Activated naive CD8-positive, alpha-beta T cell (primary cell): Measurements from ENCODE around the gene NAA35.
"Not testable (repeated sequence)": the region's sequence is repeated elsewhere in the genome, so short reads cannot be mapped to it uniquely, and the experiment has no call there.

Source experiments
- H3K27ac Mint-ChIP-seq: one replicate; pipeline ENCODE4 v1.8.0; 2021; ENCODE audit warnings: mixed read lengths
- H3K27me3 Mint-ChIP-seq: one replicate; pipeline ENCODE4 v1.8.0; 2021; ENCODE audit warnings: mixed read lengths
- H3K36me3 Mint-ChIP-seq: one replicate; pipeline ENCODE4 v1.8.0; 2021; ENCODE audit warnings: mixed read lengths
- H3K4me1 Mint-ChIP-seq: one replicate; pipeline ENCODE4 v1.8.0; 2021; ENCODE audit warnings: low read depth, mixed read lengths
- H3K4me3 Mint-ChIP-seq: one replicate; pipeline ENCODE4 v1.8.0; 2021; ENCODE audit warnings: mild to moderate bottlenecking, mixed read lengths
- H3K9me3 Mint-ChIP-seq: one replicate; pipeline ENCODE4 v1.8.0; 2021; ENCODE audit warnings: low read depth, mixed read lengths

NAA35 gene

DNA sequence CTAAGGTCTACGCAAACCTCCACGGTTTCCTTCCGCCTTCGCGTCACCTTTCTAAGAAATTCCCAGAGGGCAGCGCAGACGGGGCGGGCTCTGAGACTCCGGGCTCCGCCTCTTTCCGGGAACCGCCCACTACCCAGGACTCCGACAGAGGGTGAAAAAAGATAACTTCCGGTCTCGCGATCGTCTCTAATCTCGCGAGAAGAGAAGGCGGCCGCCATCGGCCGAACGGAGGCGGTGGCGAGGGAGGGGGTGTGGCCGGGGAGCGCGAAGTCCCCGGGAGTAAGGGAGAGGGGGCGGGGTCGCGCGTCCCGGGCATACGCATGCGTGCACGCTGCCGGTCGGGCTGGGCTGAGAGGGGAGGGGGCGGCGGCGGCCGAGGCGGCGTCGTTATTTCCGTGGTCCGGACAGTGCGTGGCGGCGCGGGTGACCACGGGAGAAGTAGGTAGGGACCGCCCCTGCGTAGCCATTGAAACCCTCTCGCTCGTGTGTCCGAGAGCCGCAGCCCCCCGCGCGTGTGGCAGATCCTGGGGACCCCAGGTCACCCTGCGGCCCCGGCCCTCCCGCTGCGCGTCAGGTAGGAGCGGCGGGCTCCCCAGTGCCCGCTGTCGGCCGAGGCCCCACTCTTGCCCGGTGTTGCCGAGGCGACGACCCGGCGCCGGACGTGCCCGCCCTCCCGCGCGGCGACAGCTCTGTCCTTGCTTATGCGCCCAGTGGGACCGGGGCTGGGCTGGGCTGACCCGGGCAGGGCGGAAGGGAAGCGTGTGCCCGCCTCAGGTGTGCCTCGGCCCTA lies at the start of gene NAA35:
NAA35 (plus strand) TSS at position 315 of the 790 bp plus-strand sequence. CDS start 1,014 bp downstream, outside the sequence.
- Mint-ChIP-seq H3K4me3 (peak within 1 kb of the TSS; percentile 91), H3K27ac (peak within 1 kb of the TSS; percentile 97)

DNA sequence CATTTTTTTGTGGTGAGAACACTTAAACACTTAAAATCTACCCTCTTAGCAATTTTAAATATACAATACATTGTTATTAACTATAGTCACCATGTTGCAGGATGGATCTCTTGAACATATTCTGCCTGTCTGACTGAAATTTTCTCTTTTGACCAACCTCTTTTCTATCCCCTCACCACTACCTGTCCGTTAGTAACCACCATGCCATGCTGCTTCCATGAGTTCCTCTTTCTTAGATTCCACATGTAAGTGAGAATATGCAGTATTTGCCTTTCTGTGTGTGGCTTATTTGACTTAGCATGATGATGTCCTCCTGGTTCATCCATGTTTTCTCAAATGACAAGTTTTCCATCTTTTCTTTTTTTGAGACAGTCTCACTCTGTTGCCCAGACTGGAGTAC lies 48.5 kb upstream of the NAA35 start:
- Mint-ChIP-seq H3K9me3 (peaks cover 6% of the 10 kb centered on the region), H3K36me3 (peaks cover 20% of the 10 kb centered on the region), H3K27ac (no peak overlapping the region), H3K4me1 (no peaks in the 10 kb centered on the region), H3K4me3 (no peak overlapping the region), H3K27me3 (no peaks in the 10 kb centered on the region)

More for the DNA sequence above, at the start of gene NAA35:
- no peaks in the 10 kb centered on the region for H3K27me3 Mint-ChIP-seq
- H3K4me1 Mint-ChIP-seq = peaks cover 15% of the 10 kb centered on the region
- H3K9me3 Mint-ChIP-seq = no peaks in the 10 kb centered on the region
- no peaks in the 10 kb centered on the region for H3K36me3 Mint-ChIP-seq

DNA sequence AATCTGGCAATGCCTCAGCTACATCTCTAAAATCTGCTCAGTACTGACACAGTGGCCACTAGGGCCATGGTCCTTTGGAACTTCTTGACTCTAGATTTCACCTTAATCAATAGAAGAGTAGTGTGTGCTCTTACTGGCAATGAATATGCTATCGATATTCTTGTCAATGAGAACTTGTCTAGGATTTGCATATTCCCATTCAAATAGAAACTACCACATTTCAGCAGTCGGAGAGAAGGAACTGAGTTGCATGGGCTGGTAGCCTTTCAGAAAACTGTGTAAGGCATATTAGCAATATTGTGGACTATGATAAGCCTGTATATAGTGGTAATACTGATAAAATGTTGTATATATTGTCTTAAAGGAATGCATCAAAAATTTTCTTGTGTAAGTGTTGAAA lies 45.3 kb upstream of the NAA35 start:
- Mint-ChIP-seq H3K9me3 (peaks cover 6% of the 10 kb centered on the region), H3K36me3 (peaks cover 17% of the 10 kb centered on the region), H3K4me1 (peaks cover 3% of the 10 kb centered on the region), H3K27me3 (no peaks in the 10 kb centered on the region), H3K4me3 (no peak overlapping the region), H3K27ac (no peak overlapping the region)

DNA sequence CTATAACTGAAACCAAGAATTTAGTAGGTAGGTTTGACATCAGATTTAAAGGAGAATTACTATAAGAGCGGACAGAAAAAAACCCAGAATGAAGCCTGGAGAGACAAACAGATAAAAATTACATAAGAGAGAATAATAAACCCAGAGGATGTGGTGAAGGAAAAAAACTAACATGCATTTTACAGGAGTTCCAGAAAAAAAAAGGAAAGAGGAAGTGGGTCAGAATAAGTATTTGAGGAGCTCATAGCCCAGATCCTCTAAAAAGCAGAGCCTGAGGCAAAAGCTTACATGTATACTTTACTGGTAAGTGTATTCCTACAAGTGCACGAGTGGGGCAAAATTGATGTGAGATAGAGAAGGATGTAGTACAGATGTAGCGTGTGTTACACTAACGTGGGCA lies 43.1 kb upstream of the NAA35 start:
- peaks cover 3% of the 10 kb centered on the region for H3K4me1 Mint-ChIP-seq
- no peak overlapping the region for H3K4me3 Mint-ChIP-seq
- no peak overlapping the region for H3K27ac Mint-ChIP-seq
- H3K9me3 Mint-ChIP-seq = no peaks in the 10 kb centered on the region
- no peaks in the 10 kb centered on the region for H3K27me3 Mint-ChIP-seq
- peaks cover 8% of the 10 kb centered on the region for H3K36me3 Mint-ChIP-seq

DNA sequence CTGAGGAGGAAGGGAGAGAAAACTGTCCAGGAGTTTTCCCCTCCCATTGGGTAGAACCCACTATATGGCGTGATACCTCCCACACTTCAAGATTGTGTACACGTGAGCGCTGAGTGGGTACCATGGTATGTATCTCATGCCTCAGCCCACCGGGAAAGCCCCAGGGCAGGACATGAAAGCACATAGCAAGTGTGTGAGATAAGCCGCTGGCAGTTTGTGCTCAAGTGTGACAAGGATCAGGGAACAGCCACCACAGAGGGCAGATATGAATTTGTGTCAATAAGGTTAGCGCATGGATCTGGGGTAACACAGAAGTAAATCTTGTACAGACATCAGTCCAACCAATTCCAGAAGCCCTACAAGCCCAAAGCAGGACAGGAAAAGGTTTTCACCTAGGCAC lies 42.6 kb upstream of the NAA35 start:
- Mint-ChIP-seq H3K9me3 (no peaks in the 10 kb centered on the region), H3K27ac (no peak overlapping the region), H3K4me1 (peaks cover 3% of the 10 kb centered on the region), H3K4me3 (no peak overlapping the region), H3K36me3 (peaks cover 8% of the 10 kb centered on the region), H3K27me3 (no peaks in the 10 kb centered on the region)

DNA sequence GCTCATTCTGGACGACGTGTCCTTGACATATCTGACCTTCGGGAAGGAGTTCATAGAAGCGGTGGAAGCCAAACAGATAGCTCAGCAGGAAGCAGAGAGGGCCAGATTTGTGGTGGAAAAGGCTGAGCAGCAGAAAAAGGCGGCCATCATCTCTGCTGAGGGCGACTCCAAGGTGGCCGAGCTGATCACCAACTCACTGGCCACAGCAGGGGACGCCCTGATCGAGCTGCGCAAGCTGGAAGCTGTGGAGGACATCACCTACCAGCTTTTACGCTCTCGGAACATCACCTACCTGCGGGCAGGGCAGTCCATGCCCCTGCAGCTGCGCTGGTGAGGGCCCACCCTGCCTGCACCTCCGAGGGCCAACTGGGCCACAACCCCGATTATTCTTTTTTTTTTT lies 41.6 kb upstream of the NAA35 start:
- Mint-ChIP-seq H3K27ac (no peak overlapping the region), H3K9me3 (no peaks in the 10 kb centered on the region), H3K27me3 (no peaks in the 10 kb centered on the region), H3K4me3 (no peak overlapping the region), H3K36me3 (peaks cover 5% of the 10 kb centered on the region), H3K4me1 (peaks cover 3% of the 10 kb centered on the region)

DNA sequence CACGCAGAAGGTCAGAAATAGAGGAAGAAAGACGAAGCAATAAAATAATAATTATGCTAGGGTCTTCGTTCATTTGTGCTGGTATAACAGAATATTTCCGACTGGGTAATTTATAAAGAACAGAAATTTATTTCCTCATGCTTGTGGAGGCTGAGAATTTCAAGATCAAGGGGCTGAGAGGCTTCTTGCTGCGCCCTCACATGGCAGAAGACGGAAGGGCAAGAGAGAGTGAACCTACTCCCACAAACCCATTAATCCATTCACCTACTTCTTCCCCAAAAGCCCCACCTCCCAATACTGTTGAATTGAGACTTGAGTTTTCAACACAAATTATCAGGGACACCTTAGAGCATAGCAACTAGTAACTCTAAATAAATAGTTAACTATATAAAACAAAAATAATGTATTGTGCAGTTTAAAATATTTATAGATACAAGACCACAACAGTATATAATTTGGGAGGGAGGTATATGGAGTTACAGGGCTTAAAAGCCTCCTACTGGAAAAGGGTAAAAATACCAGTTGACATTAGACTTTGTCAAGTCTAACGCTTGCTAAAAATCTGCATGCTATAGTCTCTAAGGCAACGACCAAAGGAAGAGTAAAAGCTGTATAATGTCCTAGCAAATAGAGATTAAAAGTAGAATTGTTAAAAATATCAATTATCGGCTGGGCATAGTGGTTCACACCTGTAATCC lies 40.3 kb upstream of the NAA35 start:
- no peaks in the 10 kb centered on the region for H3K9me3 Mint-ChIP-seq
- peaks cover 2% of the 10 kb centered on the region for H3K36me3 Mint-ChIP-seq
- no peak overlapping the region for H3K27ac Mint-ChIP-seq
- H3K27me3 Mint-ChIP-seq = no peaks in the 10 kb centered on the region
- H3K4me3 Mint-ChIP-seq = no peak overlapping the region
- peaks cover 3% of the 10 kb centered on the region for H3K4me1 Mint-ChIP-seq

DNA sequence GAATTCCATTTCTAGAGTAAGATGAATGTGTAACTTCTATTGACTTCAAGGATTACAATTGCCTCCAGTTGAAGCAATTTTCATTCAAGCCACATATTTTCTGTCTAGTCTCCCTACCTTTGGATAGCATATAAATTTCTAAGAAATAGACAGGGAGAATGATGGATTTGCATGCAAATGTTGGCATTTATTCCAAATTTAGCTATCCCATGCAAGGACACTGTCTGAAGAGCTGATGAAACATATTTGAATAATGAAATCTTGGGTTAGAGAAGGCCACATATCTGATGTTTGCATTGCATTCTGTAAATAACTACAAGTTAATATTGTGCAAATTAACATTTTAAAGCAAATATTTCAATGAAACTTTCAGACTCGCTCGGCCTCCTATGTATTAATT lies 36.0 kb upstream of the NAA35 start:
- Mint-ChIP-seq H3K9me3 (no peaks in the 10 kb centered on the region), H3K4me1 (no peaks in the 10 kb centered on the region), H3K27me3 (peaks cover 1% of the 10 kb centered on the region), H3K4me3 (no peak overlapping the region), H3K27ac (no peak overlapping the region), H3K36me3 (no peaks in the 10 kb centered on the region)

DNA sequence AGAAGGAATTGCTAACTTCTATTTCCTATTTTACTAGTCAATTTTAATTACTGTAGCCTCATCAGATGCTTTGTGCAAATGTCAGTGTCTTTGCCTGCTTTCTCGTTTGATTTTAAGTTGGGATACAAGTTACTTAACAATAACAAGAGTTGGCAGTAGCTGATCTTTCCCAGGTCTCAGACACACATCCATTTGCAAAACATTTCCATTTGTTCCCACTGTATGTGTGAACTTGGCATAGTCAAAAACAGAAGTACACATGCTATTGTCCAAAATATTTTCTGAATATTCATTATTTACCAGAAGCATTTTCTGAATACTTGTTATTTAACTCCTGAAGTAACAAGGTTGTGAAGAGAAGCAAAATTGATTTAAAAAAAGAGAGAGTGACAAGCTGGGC lies 35.0 kb upstream of the NAA35 start:
- Mint-ChIP-seq H3K27me3 (peaks cover 1% of the 10 kb centered on the region), H3K36me3 (no peaks in the 10 kb centered on the region), H3K4me1 (no peaks in the 10 kb centered on the region), H3K27ac (no peak overlapping the region), H3K9me3 (no peaks in the 10 kb centered on the region), H3K4me3 (no peak overlapping the region)

DNA sequence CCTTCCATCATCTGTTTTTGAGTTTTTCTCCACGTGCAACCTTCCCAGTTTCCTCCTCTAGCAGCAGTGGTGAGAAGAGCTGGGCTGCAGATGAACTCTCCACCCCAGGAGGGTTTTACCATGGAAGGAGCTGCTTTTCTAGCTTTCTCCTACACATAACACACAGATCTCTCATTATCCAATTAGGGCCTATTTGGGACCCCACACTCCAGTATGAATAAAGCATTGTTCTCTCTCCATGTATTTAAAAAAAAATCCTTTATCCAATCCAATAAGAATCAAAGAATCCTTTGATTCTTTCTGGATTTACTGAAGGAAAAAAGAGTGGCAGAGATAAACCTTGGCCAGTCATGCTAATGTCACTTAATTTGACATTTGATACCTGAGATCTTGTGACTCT lies 31.6 kb upstream of the NAA35 start:
- no peaks in the 10 kb centered on the region for H3K9me3 Mint-ChIP-seq
- H3K4me1 Mint-ChIP-seq = peaks cover 7% of the 10 kb centered on the region
- H3K4me3 Mint-ChIP-seq = no peak overlapping the region
- H3K27ac Mint-ChIP-seq = no peak overlapping the region
- H3K27me3 Mint-ChIP-seq = peaks cover 1% of the 10 kb centered on the region
- H3K36me3 Mint-ChIP-seq = peaks cover under 1% of the 10 kb centered on the region

DNA sequence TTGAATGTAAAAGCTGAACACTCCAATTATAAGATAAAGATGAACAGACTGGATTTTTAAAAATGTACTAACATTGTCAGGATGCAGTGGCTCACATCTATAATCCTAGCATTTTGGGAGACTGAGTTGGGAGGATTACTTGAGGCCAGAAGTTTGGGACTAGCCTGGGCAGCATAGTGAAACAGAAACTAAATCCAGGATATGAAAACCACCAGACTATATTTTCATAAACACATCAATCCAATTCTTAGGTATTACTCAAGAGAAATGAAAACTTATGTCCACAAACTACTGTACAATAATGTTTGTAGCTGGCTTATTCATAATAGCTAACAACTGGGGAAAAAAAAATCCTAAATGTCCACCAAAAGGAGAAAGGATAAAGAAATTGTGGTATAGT lies 26.8 kb upstream of the NAA35 start:
- peaks cover 5% of the 10 kb centered on the region for H3K36me3 Mint-ChIP-seq
- peaks cover 12% of the 10 kb centered on the region for H3K4me1 Mint-ChIP-seq
- H3K27ac Mint-ChIP-seq = no peak overlapping the region
- peaks cover 1% of the 10 kb centered on the region for H3K27me3 Mint-ChIP-seq
- H3K4me3 Mint-ChIP-seq = peak overlapping the region; percentile 20
- no peaks in the 10 kb centered on the region for H3K9me3 Mint-ChIP-seq

DNA sequence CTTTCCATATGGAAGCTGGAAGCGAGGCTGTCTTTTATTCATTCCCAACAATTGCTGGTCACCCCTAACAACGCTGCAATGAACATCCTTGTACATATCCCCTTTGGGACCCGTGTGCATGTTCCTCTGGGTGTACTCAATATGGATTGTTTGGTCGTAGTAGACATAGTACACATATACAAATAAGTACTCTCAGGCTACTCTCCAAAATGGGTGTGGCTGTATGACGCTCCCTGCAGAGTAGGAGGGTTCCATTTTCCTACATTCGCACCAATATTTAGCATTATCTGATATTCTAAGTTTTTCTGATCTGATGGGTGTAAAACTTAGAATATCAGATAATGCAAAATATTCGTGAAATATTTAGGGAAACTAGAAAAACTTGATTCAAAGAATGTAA lies 23.2 kb upstream of the NAA35 start:
- H3K9me3 Mint-ChIP-seq = no peaks in the 10 kb centered on the region
- peaks cover 5% of the 10 kb centered on the region for H3K36me3 Mint-ChIP-seq
- no peak overlapping the region for H3K4me3 Mint-ChIP-seq
- H3K27me3 Mint-ChIP-seq = no peaks in the 10 kb centered on the region
- H3K4me1 Mint-ChIP-seq = peaks cover 12% of the 10 kb centered on the region
- no peak overlapping the region for H3K27ac Mint-ChIP-seq

DNA sequence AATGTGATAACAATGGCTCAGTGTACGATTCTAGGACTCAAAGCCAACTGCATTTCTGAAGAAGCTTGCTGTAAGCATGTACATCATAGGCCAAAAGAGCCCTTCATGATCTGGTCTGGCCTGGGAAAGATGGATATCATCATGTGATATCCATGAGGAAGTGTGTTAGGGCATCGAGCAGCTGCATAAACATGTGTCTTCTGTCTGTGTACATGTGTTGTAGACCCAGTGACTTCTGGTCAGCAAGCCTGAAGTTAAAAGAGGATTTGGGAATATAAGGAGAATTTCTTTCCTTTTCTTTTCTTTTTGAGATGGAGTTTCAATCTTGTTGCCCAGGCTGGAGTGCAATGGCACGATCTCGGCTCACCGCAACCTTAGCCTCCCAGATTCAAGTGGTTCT lies 15.5 kb upstream of the NAA35 start:
- H3K36me3 Mint-ChIP-seq = no peaks in the 10 kb centered on the region

DNA sequence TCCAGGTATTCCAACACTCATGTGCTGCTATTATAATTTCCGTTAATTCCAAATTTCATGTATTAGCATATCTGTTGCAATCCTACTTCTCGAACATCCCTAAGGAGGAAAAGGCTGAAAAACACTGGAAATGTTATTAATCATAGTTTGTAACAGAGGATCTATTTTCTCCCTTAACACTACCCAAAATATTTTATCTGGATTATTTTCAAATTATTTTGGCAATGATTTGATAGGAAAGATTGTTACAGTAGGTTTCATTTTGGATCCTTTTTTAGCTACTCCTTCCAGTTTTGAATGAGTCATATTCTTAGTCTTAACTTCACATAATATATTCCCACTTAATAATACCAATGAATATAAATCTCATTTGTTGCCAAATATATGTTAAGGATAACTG lies 13.9 kb upstream of the NAA35 start:
- H3K27me3 Mint-ChIP-seq = peaks cover 2% of the 10 kb centered on the region
- H3K9me3 Mint-ChIP-seq = no peaks in the 10 kb centered on the region
- no peaks in the 10 kb centered on the region for H3K4me1 Mint-ChIP-seq
- no peak overlapping the region for H3K27ac Mint-ChIP-seq
- no peak overlapping the region for H3K4me3 Mint-ChIP-seq
- H3K36me3 Mint-ChIP-seq = no peaks in the 10 kb centered on the region

More for the DNA sequence above, 15.5 kb upstream of the NAA35 start:
- Mint-ChIP-seq H3K27me3 (peaks cover 2% of the 10 kb centered on the region), H3K27ac (no peak overlapping the region), H3K4me3 (no peak overlapping the region), H3K9me3 (no peaks in the 10 kb centered on the region), H3K4me1 (no peaks in the 10 kb centered on the region)

DNA sequence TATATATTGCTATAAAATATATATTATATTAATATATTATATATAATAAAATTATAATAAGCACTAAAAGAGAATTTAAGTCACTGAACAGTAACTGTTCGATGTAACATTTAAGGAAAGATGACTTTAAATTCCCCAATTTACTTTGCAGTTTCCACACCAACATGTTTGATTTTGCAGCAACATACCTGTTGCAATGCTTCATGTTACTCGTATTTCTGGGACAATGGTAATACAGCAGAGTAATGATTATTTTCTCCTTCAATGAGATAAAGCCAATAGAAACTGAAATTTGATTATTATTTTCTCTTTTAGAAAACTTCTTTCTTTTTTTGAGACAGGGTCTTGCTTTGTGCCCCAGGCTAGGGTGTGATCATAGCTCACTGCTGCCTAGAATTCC lies 9.5 kb upstream of the NAA35 start:
- Mint-ChIP-seq H3K27me3 (peaks cover 2% of the 10 kb centered on the region), H3K27ac (no peak overlapping the region), H3K36me3 (no peaks in the 10 kb centered on the region), H3K9me3 (no peaks in the 10 kb centered on the region), H3K4me1 (no peaks in the 10 kb centered on the region), H3K4me3 (no peak overlapping the region)

DNA sequence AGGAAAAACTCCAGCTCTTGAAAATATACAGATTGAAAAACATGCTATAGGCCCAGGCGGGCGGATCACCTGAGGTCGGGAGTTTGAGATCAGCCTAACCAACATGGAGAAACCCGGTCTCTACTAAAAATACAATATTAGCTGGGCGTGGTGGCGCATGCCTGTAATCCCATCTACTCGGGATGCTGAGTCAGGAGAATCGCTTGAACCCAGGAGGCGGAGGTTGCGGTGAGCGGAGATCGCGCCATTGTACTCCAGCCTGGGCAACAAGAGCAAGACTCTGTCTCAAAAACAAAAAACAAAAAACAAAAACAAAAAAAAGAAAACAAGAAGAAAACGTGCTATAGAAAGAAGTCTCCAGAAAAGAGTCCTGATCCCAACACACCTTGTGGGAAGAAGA lies 5.0 kb upstream of the NAA35 start:
- H3K36me3 Mint-ChIP-seq, H3K9me3 Mint-ChIP-seq, H3K27ac Mint-ChIP-seq, H3K4me3 Mint-ChIP-seq, H3K27me3 Mint-ChIP-seq: not testable (repeated sequence)
- H3K4me1 Mint-ChIP-seq = peaks cover 13% of the 10 kb centered on the region
